OCI-M1 (cell line): Measurements from ENCODE around the gene RAPGEF2.

Experiments
- DNase-seq: peaks from one replicate; lab custom pipeline; 2025; lab: John Stamatoyannopoulos, UW

RAPGEF2 gene

DNA sequence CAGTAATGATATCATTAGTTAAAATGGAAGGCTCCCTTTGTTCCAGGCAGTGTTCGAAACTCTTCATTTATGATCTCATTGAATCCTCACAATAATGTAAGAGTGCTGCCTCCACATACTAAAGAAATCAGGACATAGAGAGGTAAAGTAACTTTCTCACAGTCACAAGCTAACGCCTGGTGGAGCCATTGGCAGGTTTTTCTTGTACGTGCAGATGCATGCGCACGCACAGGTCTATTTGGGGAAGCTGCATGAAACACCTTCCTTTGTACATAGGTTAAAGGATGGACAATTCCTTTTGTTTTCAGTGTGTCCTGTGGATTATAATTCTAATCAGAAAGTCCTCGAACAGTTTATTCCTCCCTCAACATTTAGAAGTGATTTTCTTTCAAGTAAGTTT, 176.2 kb downstream of the RAPGEF2 start:
- DNase-seq = no peak

DNA sequence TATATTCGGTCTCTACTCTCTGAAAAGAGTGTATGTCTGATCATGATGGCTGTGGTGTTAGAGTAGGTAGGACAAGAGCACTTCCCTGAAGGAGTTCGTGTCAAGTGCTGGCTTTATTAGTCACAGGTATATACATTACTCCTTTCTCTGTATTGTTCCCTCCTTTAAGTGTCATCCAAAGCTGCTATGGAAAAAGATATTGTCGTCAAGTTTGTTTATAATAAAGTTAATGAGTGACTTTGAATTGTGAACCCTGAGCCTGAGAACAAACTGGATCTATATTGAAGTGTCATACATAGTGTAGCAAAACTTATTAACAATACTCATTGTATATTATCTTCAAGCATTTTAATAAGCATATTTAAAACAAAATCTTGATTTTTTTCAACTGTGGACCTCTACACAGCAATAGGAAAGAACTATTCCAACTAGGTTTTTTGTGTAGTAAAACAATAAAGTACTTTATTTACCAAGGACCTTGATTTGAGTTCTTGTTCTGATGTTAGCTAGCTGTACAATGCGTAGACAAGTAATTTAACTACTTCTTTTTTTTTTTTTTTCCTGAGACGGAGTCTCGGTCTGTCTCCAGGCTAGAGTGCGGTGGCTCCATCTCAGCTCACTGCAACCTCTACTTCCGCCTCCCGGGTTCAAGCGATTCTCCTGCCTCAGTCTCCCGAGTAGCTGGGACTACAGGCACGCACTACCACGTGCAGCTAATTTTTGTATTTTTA, 177.7 kb downstream of the RAPGEF2 start:
- no peak for DNase-seq

DNA sequence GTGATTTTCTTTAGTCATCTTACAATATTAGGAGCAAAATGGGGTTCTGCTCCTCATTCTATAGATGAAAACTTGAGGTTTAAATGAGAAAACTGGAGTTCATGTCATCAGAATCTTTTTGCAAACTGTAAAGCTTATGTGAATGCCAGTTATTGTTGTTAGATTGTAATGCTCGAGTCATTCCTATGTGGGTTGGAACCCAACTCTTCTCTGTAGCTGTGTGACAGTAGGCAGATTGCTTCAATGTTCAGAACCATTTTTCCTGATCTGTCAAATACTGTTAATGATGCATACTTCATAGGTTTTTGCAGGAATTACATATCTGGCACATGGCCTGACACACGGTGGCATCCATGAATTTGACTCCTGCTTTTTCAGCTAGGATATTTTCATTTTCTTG, 178.9 kb downstream of the RAPGEF2 start:
- no peak for DNase-seq

DNA sequence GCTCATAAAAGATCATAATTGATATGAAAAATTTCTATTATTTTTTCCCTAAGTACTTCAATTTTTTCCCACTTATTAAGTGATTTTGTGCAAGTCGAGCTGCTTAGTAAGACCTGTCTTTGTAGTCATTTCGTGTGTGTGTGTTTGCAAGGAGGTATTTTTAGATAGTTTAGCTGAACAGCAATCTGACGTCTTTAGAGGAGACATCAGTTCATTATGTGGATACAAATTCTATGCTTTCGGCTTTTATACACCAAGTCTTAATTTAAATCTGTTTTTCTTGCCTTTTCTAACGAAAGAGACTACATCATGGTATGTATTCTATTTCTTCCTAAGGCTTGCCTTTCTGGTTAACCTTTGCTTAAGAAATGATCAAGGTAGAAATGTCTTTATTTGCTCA, 179.4 kb downstream of the RAPGEF2 start:
- no peak for DNase-seq

DNA sequence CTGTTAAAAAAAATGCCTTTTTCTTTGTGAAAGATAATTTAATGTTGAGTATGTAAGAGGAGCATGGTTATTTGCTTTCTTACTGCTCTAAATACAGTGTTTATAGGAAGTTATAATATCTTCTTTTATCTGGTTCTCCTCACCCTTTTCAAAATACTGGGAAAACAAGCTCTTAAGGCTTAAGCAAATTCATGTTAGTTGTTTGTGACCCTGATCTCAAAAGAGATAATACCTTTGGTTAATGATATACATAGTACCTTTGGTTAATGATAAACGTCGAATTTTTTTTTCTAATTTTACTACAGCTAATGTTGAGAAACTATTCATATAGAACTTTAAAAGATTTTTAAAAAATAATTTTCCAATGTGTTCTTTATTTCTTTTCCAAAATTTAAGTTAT, 180.1 kb downstream of the RAPGEF2 start:
- DNase-seq = no peak

DNA sequence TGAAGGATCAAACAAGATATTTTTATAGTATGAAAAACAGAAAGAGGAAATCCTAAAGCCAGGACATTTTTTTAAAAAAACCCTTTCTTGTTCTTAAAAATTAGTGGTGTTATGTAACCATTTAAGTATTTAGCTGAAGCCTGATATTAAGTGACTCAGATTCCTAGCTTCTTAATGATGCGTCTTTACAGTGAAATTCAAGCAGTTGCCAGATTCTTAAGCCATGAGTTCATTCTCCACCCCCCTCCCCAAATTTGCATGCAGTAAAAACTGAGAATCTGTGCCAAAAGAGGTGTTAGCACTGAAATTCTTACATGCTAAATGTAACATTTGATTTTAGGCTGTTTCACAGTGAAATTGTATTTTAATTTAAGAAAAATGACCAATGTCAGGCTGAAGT, 180.8 kb downstream of the RAPGEF2 start:
- no peak for DNase-seq

DNA sequence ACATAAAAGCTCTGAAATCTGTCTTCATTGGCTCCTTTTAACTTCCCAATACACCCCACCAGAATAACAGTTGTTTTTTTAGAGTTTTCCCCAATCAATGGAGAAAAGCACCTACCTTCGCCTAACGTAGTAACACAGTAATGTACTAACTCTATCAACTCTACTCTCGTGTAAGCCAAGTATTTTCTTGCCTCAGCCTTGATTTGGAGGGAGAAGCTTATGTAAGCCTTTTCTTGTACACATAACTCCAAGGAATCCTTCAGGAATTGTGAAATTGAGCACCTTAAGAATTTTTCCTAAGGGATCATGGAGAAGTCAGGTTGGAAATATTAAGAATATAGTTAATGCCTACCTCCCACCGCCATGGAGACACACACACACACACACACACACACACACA, 181.2 kb downstream of the RAPGEF2 start:
- DNase-seq = no peak

DNA sequence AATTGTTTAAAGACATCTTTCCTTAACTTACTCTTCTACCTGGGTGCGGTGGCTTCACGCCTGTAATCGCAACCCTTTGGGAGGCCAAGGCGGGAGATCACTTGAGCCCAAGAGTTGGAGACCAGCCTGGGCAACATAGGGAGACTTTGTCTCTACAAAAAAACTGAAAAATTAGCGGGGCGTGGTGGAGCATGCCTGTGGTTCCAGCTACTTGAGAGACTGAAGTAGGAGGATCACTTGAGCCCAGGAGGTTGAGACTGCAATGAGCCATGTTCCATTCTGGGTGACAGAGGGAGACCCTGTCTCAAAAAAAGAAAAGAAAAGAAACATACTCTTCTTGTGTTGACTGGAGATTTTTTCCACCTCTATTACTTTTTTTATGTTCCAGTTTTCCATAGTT, 181.9 kb downstream of the RAPGEF2 start:
- no peak for DNase-seq

DNA sequence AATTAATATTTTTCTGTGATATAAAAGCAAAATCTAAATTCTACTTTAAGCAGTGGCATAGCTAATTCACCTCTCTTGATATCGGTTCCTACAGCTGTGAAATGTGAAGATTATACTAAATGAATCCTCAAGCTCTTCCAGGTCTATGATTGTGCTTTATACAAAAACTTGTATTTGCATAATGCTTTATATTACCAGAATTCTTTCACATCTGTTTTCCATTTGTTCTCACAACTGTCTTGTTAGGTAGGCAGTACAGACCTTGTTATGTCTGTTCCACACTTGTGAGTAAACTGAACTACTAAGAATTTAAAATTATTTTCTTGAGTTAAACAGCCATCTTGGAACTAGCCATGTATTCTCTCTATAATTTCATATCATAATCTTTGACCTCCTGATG, 184.9 kb downstream of the RAPGEF2 start:
- no peak for DNase-seq

DNA sequence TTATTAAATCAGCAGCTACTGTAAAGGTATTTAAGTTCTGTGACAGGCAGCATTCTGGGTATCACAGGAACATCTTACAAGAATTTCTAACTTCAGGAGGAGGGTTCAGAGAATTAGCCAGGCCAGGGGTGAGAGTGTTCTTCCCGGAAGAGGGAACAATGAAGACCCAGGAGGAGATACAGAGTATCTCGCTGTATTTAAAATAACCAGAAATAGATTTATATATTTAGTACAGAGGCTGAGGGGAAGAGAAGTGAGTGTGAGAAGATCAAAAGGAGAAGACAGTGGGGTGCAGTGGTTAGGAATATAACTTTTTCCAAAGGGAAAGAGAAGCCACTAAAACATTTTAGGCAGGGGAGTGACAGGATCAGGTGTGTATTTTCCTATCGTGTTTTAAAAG, 186.8 kb downstream of the RAPGEF2 start:
- no peak for DNase-seq

DNA sequence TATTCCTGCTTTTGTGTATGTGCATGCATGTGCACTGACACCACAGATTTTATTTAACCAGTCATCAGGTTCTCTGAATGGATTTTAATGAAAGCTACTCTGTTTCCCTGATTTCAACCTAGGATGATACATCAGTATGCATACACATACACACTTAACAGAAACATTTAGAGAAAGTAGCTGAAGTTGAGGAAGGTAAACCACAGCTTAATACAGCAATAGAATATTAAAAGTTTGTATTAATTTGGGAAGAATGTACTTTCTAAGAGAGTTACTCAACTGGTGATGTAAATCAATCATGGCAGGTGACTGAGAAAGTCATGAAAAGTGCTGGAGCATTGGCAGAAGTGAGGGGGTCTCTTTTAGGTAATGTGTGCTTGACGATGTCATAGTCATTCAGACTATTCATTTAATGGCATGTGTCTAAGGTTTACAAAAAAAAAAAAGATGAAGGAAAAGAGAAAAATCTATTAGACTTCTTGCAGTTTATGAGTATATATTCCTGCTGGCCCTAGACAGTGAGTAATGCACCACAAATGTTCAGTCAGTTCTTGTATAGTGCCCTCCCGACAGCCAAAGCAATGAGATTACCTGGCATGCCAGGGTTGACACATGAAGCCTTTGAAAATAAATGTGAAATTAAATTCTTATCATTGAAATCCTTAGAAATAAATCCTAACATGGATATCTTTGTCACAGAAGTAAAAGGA, 187.6 kb downstream of the RAPGEF2 start:
- DNase-seq = no peak

DNA sequence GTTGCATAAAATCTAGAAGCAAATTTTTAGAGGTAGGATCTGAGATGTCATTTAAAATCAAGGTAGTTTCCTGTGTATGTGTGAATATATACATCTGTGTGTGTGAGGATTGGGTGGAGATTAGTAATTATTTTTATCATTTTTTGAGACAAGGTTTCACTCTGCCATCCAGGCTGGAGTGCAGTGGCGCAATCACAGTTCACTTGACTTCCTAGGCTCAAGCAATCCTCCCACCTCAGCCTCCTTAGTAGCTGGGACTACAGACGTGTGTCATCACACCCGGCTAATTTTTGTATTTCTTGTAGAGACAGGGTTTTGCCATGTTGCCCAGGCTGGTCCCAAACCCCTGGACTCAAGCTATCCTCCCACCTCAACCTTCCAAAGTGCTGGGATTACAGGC, 188.3 kb downstream of the RAPGEF2 start:
- no peak for DNase-seq

DNA sequence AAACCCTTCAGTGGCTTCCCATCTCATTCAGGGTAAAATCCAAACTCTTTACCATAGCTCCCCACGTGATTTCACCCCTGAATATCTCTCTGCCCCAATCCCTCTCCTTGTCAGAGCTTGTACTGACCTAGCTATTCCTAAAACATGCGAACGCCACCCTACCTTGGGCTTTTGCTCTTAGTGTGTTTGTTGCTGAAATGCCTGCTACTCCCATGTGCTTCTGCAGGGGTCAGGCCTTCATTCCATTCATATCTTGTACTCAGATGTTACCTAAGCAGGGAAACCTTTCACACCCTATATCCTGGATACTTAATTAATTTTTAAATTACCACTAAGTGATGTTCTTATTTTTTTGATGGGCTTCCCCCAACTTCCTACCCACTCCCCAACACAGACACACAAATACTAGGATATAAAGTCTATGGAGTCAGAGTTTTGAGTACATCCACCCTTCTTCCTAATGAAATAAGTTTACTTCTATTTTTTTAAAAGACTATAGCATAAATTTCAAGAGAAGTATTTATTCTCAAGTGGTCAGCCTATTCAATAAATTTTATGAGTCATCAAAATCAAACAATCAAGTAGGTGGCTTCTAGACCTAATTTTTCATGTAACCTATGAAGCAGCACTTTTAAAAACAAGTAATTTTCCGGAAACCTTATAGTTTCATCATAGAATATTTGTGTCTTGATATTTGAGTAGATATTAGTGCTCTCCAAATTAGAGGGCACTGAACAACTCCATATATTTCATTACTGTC, 189.4 kb downstream of the RAPGEF2 start:
- DNase-seq = no peak

DNA sequence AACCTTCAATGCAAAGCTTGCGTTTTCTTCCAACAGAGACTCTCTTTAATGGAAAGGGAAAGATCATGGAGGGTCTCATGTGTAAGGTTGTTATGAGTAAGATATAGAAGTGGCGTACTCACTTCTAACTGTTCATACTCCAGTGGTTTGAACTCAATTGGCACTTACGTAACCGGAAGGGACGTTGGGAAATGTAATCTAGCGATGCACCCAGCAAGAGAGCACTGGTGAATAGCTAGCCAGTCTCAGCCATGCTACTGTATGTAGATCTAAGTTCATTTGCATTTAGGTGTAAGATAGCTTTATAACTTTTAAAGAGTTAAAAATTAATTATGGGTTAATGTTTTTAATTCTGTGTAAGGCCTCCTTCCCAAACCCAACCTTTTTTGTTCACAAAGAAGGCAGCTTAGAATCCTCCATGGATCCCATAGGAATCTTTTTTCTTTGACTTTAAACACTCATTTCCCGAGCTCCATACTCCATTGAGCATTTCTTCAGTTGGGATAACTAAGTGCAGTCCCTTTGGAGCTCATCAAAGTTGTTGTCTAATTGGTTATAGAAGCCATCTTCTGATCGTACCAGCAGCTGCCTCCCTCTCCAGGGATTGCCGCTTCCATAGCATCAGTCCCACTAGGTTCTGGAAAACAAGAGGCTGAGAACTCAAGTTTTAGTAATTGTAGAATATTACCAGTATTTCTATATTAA, 191.1 kb downstream of the RAPGEF2 start:
- DNase-seq = no peak

DNA sequence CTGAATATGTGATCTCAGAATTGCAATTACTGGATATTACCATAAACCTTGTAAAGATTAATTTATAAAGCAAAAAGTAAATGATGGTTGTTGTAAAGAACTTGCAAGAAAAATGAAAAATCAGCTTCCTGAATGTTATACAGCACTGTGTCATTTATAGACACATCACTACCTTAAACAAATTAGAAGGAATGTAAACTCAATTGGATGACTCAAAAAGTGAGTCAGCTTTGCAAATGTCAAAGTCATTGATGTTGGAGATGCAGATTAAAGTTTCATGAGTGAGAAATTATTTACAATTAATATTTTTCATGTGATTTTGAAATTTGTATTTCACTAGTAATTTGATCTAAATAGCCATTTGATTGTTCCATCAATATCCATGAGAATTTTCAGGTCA, 193.2 kb downstream of the RAPGEF2 start:
- DNase-seq = no peak

DNA sequence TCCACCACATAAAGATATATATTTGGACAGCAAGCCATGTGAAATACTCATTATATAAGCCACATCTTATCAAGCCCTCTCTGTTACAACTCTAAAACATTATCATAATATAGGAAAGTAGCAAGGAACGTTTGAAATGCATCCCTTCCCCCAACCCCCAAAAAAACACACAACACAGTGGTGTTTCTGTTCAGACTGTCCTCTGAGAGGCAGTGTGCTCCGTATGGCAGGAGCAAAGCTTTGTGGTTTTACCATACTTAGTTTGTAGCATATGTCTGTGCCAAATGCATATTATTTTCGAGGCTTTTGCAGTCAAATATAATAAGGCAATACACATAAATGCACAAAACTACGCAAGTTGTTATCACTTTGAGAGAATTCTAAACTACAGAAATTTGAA, 194.2 kb downstream of the RAPGEF2 start:
- peak; percentile 31 for DNase-seq

DNA sequence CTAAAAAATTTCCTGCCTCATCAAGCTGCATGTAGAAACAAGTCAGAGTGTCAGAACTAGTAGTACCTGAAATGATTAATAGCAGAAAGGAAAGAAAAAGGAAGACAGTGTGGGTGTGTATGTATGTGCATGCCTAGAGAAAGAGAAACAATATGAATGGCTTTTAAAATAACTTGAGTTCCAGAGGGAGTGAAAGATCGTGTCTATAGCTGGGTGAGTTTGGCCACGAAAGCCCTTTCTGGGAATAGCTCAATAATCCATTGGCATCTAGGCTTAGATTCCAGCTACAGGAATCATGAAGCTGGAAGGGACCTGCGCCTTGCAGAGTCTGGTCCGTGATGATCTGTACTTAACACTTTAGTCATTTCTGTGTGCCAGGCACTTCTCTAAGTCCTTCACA, 195.6 kb downstream of the RAPGEF2 start:
- no peak for DNase-seq

DNA sequence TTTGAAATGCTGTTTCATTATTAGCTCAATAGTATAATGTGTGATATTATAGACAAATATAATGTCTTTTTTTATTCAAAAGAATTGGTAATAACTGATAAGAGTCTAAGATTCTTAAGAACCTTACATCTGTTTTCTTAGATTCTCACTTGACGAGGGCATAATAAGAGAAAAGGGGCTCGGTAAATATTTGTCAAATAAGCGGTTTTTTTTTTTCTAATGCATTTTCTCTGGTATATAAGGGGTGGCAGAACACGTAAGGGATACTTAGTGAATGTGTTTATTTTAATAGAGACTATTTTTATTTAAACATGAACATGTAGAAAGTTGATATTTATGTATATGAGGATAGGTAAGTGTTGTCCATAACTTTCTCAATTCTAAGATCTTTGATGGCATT, 200.6 kb downstream of the RAPGEF2 start:
- no peak for DNase-seq

DNA sequence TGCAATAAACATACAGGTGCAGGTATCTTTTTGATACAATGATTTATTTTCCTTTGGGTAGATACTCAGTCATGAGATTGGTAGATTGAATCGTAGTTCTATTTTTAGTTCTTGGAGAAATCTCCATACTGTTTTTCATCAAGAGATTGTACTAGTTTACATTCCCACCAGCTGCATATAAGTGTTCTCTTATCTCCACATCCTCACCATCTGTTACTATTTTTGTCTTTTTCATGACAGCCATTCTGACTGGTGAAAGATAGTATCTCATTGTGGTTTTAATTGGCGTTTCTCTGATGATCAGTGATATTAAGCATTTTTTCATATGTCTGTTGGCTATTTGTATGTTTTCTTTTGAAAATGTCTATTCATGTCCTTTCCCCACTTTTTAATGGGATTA, 202.2 kb downstream of the RAPGEF2 start:
- DNase-seq = no peak

DNA sequence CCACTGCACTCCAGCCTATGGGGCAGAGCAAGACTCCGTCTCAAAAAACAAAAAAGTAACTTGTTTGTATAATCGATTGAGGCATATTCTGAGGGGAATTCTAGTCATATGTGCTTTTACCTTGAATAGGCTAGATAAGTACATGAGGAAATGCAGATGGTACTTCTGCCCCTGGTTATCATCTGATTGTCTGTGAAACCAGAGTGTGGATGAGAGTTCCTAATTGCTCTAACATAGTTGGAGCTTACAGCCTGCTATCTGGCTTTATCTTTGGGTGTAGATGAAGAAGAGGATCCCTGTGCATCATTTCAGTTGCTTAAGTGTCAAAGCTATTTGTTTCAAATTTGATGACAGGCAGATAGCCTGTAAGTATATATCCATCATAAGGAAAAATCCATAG, 205.1 kb downstream of the RAPGEF2 start:
- DNase-seq = no peak

DNA sequence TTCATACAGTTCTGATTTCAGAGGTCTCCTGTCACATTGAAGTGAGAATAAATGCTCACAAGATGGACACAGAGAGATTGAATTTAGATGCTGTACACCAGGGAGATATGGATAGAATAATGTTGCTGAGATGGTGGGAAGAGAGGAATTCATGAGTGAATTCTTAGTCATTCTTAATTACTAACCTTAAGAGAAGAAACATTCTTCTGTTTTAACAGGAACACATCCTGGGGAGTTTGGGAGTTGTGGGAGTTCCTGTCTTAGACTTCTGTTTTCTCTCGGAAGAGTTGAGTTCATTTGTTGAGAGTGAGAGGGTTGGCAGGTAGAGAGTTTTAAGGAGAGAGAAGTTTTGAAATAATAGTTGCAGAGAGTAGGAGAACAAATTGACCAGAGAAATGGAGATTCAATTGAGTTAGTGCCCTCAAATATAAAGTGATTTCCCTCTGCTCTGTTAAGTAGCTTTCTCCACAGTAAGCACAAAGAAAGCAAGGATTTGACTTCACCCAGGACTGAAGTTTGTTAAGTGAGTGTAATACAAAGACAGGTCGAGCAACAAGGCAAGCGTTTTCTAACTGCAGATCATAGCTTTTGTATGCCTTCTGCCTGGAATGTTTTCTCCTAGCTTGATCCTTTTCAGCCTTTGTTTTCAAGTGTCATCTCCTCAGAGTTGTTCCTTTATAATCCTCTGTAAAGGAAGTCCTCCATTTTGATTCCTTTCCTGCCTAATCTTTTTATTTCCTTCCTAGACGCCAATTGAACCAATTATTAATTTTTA, 205.9 kb downstream of the RAPGEF2 start:
- DNase-seq = no peak

DNA sequence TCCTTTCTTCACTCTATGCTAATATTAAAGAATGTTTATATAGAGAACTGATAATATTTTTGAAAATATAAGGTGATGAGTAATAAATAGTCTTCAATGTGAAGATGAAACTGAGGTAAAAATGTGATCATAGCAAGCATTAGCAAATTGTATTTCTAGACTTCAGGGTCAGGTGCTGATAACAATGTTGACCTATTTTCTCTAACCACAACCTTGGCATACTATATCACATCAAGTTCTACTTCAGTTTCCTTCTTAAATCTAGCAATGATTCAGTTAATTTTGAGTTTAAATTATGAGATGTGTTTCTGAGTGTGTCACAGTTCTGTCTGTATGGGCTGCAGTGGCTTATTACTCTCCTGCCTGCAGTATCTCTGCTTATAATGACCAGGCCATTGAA, 209.4 kb downstream of the RAPGEF2 start:
- peak; percentile 32 for DNase-seq
